DMS53 treated with DMSO at 0.1 percent for 48 hours (cell line): ENCODE data around the gene ICAM5.
"Not testable (repeated sequence)": the region's sequence is repeated elsewhere in the genome, so short reads cannot be mapped to it uniquely, and the experiment has no call there.

ENCODE experiments used
- DNase-seq: peaks from one replicate; lab custom pipeline; 2025; ENCODE audit not compliant: unreplicated experiment; lab: John Stamatoyannopoulos, UW

ICAM5 gene

GRCh38 chr19:10270180-10270615 lies 19.6 kb upstream of the ICAM5 start:
- DNase-seq = no peak

- no peak for DNase-seq
Measured at GRCh38 chr19:10270616-10271394, 18.9 kb upstream of the ICAM5 start, which contains the start of gene ICAM1. TSS of gene ICAM1 (plus strand) at chr19:10271120. CDS start at chr19:10271160, 40 bp downstream.

DNA sequence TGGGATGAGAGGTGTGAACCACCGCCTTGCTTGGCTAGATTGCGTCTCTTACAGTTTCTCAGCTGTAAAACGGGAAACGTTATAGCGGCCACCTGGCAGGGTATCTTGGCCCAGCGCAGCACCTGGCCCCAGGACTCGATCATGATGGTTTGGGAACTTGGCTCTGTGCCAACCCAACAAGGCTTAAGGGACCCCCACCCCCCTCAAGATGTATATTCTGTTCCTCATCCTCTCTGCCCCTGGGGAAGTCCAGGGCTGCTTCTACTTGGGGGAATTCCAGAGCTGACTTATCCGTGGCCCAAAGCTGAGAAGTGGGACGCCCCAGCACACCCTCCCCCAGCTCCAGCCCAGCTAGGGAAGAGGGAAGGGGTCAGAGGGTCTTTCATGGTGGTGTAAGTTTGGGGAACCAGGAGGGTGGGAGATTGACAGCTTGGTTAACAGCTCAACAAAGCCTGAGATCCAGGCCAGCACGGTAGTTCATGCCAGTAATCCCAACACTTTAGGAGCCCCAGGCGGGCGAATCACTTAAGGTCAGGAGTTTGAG lies 18.1 kb upstream of the ICAM5 start:
- no peak for DNase-seq

- no peak for DNase-seq
Measured at GRCh38 chr19:10274589-10274988, 15.2 kb upstream of the ICAM5 start.

- DNase-seq = no peak
Measured at GRCh38 chr19:10277795-10278589, 11.8 kb upstream of the ICAM5 start.

DNA sequence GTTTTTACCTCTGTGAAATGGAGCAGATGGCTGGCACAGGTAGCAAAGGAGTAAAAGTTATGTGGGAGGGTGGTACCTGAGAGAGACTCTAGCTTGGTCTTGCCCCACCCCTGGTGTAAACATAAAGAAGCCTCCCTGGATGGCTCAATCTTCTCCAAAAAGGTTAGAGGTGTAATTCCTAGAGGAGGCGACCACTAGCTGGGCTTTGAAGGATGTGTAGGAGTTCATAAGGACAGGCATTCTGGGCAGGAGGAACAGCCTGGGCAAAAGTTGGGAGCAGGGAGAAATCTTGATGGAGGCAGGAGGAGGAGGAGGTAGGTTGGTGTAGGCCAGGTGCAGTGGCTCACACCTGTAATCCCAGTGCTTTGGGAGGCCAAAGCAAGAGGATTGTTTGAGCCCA lies 10.8 kb upstream of the ICAM5 start:
- DNase-seq = no peak

GRCh38 chr19:10279737-10280442 lies 9.9 kb upstream of the ICAM5 start:
- DNase-seq = no peak

GRCh38 chr19:10282043-10282442 lies 7.7 kb upstream of the ICAM5 start:
- DNase-seq = not testable (repeated sequence)

DNA sequence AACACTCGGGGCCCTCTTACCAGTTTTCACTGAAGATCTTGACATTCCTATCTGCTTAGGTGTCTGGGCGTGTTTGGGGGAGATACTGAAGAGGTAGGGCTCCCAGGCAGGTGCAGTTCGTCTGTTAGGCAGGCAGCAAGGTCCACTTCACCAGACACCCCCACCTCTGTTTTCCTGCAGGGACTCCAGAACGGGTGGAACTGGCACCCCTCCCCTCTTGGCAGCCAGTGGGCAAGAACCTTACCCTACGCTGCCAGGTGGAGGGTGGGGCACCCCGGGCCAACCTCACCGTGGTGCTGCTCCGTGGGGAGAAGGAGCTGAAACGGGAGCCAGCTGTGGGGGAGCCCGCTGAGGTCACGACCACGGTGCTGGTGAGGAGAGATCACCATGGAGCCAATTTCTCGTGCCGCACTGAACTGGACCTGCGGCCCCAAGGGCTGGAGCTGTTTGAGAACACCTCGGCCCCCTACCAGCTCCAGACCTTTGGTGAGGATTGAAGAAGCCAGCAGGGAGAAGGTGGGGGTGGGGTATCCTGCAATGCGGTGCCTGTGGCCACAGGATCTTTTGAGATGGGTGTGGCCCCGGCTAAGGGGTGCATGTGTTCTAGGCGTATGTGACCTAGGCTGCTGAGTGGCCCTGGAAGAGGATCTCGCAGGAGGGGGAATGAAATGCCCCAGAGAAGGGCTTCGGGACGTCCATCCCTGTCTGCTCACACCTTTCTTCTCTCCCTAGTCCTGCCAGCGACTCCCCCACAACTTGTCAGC lies 6.3 kb upstream of the ICAM5 start:
- no peak for DNase-seq

GRCh38 chr19:10284065-10284959 lies 5.4 kb upstream of the ICAM5 start:
- DNase-seq = no peak

DNA sequence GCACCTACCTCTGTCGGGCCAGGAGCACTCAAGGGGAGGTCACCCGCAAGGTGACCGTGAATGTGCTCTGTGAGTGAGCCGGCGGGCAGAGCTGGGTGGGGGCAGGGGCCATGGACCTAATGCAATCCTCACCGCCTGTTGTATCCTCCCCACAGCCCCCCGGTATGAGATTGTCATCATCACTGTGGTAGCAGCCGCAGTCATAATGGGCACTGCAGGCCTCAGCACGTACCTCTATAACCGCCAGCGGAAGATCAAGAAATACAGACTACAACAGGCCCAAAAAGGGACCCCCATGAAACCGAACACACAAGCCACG lies 4.8 kb upstream of the ICAM5 start:
- no peak for DNase-seq

- DNase-seq = no peak
Measured at GRCh38 chr19:10285393-10285792, 4.4 kb upstream of the ICAM5 start.

GRCh38 chr19:10286803-10287737 lies 2.7 kb upstream of the ICAM5 start, which contains the start of gene ICAM4:
TSS of gene ICAM4 (plus strand) at chr19:10286955. CDS start at chr19:10287013, 58 bp downstream.
- DNase-seq = no peak

GRCh38 chr19:10288662-10289166 lies 1.0 kb upstream of the ICAM5 start:
- DNase-seq = peak; percentile 56

- DNase-seq = peak; percentile 67
Measured at GRCh38 chr19:10289167-10289835, 451 bp upstream of the ICAM5 start.

- DNase-seq = no peak
Measured at GRCh38 chr19:10290357-10290875, 664 bp downstream of the ICAM5 start.

DNA sequence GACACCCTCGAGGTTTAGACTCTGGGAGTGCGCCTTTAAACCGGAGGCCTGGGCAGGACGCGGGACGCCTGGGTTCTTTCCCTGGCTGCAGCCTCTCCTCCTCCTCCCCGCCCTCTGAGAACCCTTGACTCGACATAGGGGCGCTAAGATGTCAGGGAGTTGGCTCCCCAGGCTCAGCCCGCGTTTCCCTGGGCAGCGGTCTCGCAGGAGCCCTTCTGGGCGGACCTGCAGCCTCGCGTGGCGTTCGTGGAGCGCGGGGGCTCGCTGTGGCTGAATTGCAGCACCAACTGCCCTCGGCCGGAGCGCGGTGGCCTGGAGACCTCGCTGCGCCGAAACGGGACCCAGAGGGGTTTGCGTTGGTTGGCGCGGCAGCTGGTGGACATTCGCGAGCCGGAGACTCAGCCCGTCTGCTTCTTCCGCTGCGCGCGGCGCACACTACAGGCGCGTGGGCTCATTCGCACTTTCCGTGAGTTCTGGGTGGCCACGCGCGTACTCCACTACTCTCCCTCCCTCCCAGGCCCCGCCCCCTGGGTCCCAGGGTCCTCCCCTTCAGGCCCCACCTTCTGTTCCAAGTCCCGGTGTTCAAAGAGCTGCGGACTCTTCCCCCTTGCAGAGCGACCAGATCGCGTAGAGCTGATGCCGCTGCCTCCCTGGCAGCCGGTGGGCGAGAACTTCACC lies 1.3 kb downstream of the ICAM5 start:
- peak; percentile 19 for DNase-seq
